GM19238 (cell line): ENCODE results near the gene NUTM2E.
"Not testable (repeated sequence)": the region's sequence is repeated elsewhere in the genome, so short reads cannot be mapped to it uniquely, and the experiment has no call there.

Experiments used
- DNase-seq: peaks from one replicate; pipeline ENCODE4 v3.0.0; 2011; ENCODE audit warnings: low spot score; ENCODE audit not compliant: insufficient read length

Gene NUTM2E

GRCh38 chr10:79862803-79863202 is 36.3 kb downstream of the NUTM2E start:
- DNase-seq, result not testable (repeated sequence)

- DNase-seq, result not testable (repeated sequence)
Observed at GRCh38 chr10:79866903-79867551, 40.5 kb downstream of the NUTM2E start.

GRCh38 chr10:79868023-79868422 is 41.5 kb downstream of the NUTM2E start:
- DNase-seq, result not testable (repeated sequence)

GRCh38 chr10:79869439-79870097 is 43.0 kb downstream of the NUTM2E start:
- DNase-seq, result not testable (repeated sequence)

- not testable (repeated sequence) for DNase-seq
Observed at GRCh38 chr10:79871729-79872128, 45.2 kb downstream of the NUTM2E start.
